ENCODE measurements around the gene PLCH1. TPM values are rescaled to one million over a fixed set of nuclear protein-coding genes. Genes with fewer than 3 reads are reported as not detected.

The PLCH1 gene
- total RNA-seq, 1 experiment from 2014 or later, result 3.8 TPM

- intact Hi-C loops (cut with micrococcal nuclease), result no loop called here
- Histone ChIP-seq H3K36me3 (ENCODE audit: control insufficient read depth in 1 of 2, insufficient read depth in 2 of 2, low read length in 2 of 2) (no peaks in the 10 kb centered on the region), H3K27ac (ENCODE audit: low read depth, low read length) (no peak overlapping the region), H3K79me2 (ENCODE audit: insufficient read depth, low read length) (no peaks in the 10 kb centered on the region), H2AFZ (ENCODE audit: low read depth, low read length, poor library complexity, severe bottlenecking) (no peak overlapping the region), H3K9me3 (ENCODE audit: control insufficient read depth in 1 of 2, insufficient read depth in 1 of 2, low read depth in 1 of 2, low read length in 2 of 2) (no peaks in the 10 kb centered on the region), H4K20me1 (ENCODE audit: insufficient read depth) (no peaks in the 10 kb centered on the region), H3K4me3 (replicated peaks in 1 of 2; ENCODE audit: low read depth in 1 of 2, low read length in 2 of 2) (no peak overlapping the region), H3K4me1 (ENCODE audit: control insufficient read depth in 1 of 2, insufficient read depth in 2 of 2, low read length in 2 of 2) (no peaks in the 10 kb centered on the region), H3K9me2 (ENCODE audit: insufficient read depth) (no peaks in the 10 kb centered on the region; the same call in 1 of the 2 replicates), H3K9ac (ENCODE audit: low read length) (no peak overlapping the region), H3K27me3 (ENCODE audit: insufficient read depth, low read length) (no peaks in the 10 kb centered on the region), H3K4me2 (ENCODE audit: low read length) (no peak overlapping the region)
- ChIA-PET RAD21 (ENCODE audit: low non-redundant PET in 1 of 2, low total read pairs in 2 of 2, uncharacterized antibody in 2 of 2, unreplicated experiment in 2 of 2) (no interaction called here), POLR2A (no interaction called here), CTCF (no interaction called here)
- DNase-seq (ENCODE audit: low read depth, low spot score), result no peak
- no TSS peak for BruUV-seq (replicated peaks)
- ATAC-seq, result no peak
- no peak for TF ChIP-seq POLR2A (IDR thresholded peaks at IDR 0.05; ENCODE audit: borderline replicate concordance, extremely low read depth, insufficient read depth, insufficient read length)
- no peak for TF ChIP-seq EGR1 (IDR thresholded peaks at IDR 0.05; ENCODE audit: low read depth)
- no peak for TF ChIP-seq POLR2AphosphoS5 (IDR thresholded peaks at IDR 0.05; ENCODE audit: low read depth, low read length)
- TF ChIP-seq CEBPB (IDR thresholded peaks at IDR 0.05; ENCODE audit: low read depth), result no peak
- TF ChIP-seq MAX (IDR thresholded peaks at IDR 0.05), result no peak
- TF ChIP-seq ZBTB33 (IDR thresholded peaks at IDR 0.05; ENCODE audit: extremely low read depth, insufficient replicate concordance, low read length), result no peak
- TF ChIP-seq ZNF274 (IDR thresholded peaks at IDR 0.05; ENCODE audit: low read depth, low read length), result no peak
- TF ChIP-seq YY1 (IDR thresholded peaks at IDR 0.05; ENCODE audit: extremely low read depth, insufficient replicate concordance, low read depth, low read length), result no peak
- no peak for TF ChIP-seq FOSL1 (IDR thresholded peaks at IDR 0.05; ENCODE audit: low read depth)
- no peak for TF ChIP-seq ELF1 (IDR thresholded peaks at IDR 0.05; ENCODE audit: borderline replicate concordance, low read depth)
- no peak for TF ChIP-seq TCF7L2 (IDR thresholded peaks at IDR 0.05; ENCODE audit: borderline replicate concordance, extremely low read depth, insufficient read depth, insufficient read length)
- no peak for TF ChIP-seq CBX3 (IDR thresholded peaks at IDR 0.05; ENCODE audit: low read depth)
- no peak for TF ChIP-seq REST (IDR thresholded peaks at IDR 0.05; ENCODE audit: low read depth)
- no peak for TF ChIP-seq SRF (IDR thresholded peaks at IDR 0.05; ENCODE audit: low read depth)
Observed at GRCh38 chr3:155367506-155367905, 377.4 kb downstream of the PLCH1 start.
